ENCODE measurements around the gene HDGFL2.

GRCh38 chr19:4515732-4516131 is 43.6 kb downstream of the HDGFL2 start:
- TF ChIP-seq SP2 (IDR thresholded peaks at IDR 0.05; ENCODE audit: low read length): no peak
- TF ChIP-seq FOSL1 (IDR thresholded peaks at IDR 0.05; ENCODE audit: insufficient read depth, low read depth, low read length): no peak
- no peak for TF ChIP-seq USF2 (IDR thresholded peaks at IDR 0.05; ENCODE audit: low read length)
- no peak for TF ChIP-seq CTCF (IDR thresholded peaks at IDR 0.05; ENCODE audit: control extremely low read depth in 1 of 3, insufficient read depth in 1 of 3, low read depth in 1 of 3, low read length in 3 of 3)
- TF ChIP-seq SP1 (IDR thresholded peaks at IDR 0.05; ENCODE audit: low read depth, low read length): no peak
- TF ChIP-seq E2F6 (IDR thresholded peaks at IDR 0.05): no peak
- no peak for TF ChIP-seq MAX (IDR thresholded peaks at IDR 0.05)
